ENCODE data around the gene STX8. TPM values are rescaled to one million over a fixed set of nuclear protein-coding genes. Genes with fewer than 3 reads are reported as not detected.

Gene STX8
- total RNA-seq, 2 donors from 2014 or later, result 38.8 to 60.8 TPM

DNA sequence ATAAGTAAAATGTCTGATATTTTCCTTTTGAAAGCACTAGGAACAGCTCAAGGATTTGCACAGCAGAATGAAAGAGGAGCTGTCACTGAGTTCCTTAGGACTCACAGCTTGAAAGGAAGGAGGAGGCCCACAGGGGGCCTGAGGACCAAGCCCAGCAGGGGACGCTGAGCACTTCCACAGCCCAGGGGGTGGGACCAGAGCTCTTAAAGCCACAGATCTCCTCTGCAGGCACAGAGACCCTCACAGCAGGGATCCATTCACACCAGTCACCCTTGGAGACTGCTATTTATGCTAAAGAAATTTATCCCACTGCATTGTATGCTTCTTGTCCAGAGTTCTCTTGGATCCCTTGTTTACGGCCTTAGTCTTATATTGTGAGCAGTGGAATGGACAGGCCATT lies 253.3 kb downstream of the STX8 start:
- Histone ChIP-seq H3K4me1 (no peaks in the 10 kb centered on the region), H3K36me3 (no peaks in the 10 kb centered on the region), H3K27ac (no peak overlapping the region), H3K9me3 (peaks cover 0 to 17% of the 10 kb centered on the region in 2 donors), H3K4me3 (no peak overlapping the region), H3K27me3 (no peaks in the 10 kb centered on the region)
- TF ChIP-seq, protein P1, sequence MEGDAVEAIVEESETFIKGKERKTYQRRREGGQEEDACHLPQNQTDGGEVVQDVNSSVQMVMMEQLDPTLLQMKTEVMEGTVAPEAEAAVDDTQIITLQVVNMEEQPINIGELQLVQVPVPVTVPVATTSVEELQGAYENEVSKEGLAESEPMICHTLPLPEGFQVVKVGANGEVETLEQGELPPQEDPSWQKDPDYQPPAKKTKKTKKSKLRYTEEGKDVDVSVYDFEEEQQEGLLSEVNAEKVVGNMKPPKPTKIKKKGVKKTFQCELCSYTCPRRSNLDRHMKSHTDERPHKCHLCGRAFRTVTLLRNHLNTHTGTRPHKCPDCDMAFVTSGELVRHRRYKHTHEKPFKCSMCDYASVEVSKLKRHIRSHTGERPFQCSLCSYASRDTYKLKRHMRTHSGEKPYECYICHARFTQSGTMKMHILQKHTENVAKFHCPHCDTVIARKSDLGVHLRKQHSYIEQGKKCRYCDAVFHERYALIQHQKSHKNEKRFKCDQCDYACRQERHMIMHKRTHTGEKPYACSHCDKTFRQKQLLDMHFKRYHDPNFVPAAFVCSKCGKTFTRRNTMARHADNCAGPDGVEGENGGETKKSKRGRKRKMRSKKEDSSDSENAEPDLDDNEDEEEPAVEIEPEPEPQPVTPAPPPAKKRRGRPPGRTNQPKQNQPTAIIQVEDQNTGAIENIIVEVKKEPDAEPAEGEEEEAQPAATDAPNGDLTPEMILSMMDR (IDR thresholded peaks at IDR 0.05), result no peak
- DNase-seq (ENCODE audit: low spot score), result no peak

DNA sequence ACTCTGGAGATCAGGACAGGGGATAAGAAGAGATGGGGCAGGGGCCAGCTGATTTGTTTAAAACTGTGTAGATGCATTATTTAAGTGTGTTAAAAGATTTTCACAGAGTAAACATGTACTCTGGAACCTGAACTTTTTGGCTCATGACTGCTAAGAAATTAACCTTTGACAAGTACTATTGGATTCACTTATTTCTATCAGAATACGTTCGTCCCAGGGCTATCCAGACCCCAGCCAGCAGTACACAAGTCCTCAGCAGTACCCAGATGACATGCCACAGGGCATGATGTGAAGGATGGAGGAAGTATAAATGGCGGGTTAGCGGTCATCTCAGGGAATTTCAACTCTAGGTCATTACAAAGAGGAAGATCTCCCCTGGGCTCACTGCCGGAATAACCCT lies 253.7 kb downstream of the STX8 start:
- Histone ChIP-seq H3K4me1 (no peaks in the 10 kb centered on the region), H3K36me3 (no peaks in the 10 kb centered on the region), H3K9me3 (peaks cover 0 to 17% of the 10 kb centered on the region in 2 donors), H3K4me3 (no peak overlapping the region), H3K27me3 (no peaks in the 10 kb centered on the region), H3K27ac (no peak overlapping the region)
- no peak for DNase-seq (ENCODE audit: low spot score)
- TF ChIP-seq, protein P1 (IDR thresholded peaks at IDR 0.05), result no peak

DNA sequence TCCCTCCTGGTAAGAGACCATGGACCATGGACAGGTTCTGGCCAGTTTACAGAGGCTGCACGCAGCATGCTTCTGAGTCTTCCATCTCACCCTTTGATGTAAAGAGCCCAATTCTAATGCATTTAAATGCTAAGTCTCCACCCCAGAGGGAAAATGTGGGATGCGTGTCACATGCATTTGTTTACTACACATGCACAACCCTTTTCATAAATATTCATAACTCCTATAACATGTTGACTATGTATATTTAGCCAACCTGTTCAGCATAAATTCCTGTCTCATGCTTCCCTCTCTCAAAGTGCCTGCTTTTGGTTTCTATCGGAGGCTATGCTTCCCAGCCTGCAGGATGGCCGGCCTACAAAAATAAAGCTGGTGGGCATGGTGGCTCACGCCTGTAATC lies 260.3 kb downstream of the STX8 start:
- TF ChIP-seq, protein P1 (IDR thresholded peaks at IDR 0.05), result no peak
- H3K36me3 ChIP-seq, result no peaks in the 10 kb centered on the region
- no peak for DNase-seq (ENCODE audit: low spot score)
- H3K27ac ChIP-seq, result no peak overlapping the region
- H3K27me3 ChIP-seq, result no peaks in the 10 kb centered on the region
- H3K4me3 ChIP-seq, result no peak overlapping the region
- H3K4me1 ChIP-seq, result no peaks in the 10 kb centered on the region
- peaks cover 0 to 17% of the 10 kb centered on the region in 2 donors for H3K9me3 ChIP-seq

DNA sequence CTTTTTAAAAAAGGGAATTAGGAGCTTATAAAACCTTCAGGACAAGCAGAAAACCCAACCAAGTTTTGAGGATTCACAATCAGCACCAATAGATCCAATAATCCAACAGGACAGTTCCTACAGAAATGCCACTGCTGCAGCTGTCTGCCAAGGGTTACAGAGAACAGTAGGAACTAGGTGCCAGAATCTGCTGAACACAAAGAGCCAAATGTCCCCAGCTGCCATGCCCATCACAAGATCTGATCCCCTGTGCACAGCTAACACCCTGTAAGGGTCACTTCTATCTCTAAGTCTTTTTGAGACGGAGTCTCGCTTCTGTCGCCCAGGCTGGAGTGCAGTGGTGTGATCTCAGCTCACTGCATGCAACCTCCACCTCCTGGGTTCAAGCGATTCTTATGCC lies 262.3 kb downstream of the STX8 start:
- H3K27ac ChIP-seq, result no peak overlapping the region

DNA sequence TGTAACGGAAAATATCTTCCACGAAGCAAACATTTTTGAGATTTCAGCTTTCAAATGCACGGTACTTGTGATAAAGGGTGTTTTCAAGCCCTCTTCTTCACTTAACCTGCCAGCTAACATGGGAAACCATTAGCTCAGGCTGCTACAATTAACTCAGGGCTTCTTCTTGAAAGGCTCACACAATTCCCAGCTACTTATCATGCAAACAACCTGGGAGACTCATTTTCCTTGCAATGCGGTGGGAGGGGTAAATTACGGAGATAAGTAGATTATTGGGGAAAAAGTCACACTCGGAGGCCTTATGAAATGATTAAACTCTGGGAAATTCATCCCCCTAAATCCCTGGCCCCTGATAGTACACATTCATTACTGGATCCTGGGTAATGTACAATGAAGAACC lies 266.4 kb downstream of the STX8 start:
- Histone ChIP-seq H3K4me1 (no peaks in the 10 kb centered on the region), H3K36me3 (no peaks in the 10 kb centered on the region), H3K4me3 (no peak overlapping the region), H3K27me3 (no peaks in the 10 kb centered on the region), H3K27ac (no peak overlapping the region), H3K9me3 (no peaks in the 10 kb centered on the region)
- DNase-seq (ENCODE audit: low spot score), result no peak
- TF ChIP-seq, protein P1 (IDR thresholded peaks at IDR 0.05), result no peak

More for the DNA sequence above, 262.3 kb downstream of the STX8 start:
- Histone ChIP-seq H3K9me3 (peaks cover 0 to 7% of the 10 kb centered on the region in 2 donors), H3K4me1 (no peaks in the 10 kb centered on the region), H3K27me3 (no peaks in the 10 kb centered on the region), H3K4me3 (no peak overlapping the region), H3K36me3 (no peaks in the 10 kb centered on the region)
- TF ChIP-seq, protein P1 (IDR thresholded peaks at IDR 0.05), result no peak
- DNase-seq (ENCODE audit: low spot score), result no peak

DNA sequence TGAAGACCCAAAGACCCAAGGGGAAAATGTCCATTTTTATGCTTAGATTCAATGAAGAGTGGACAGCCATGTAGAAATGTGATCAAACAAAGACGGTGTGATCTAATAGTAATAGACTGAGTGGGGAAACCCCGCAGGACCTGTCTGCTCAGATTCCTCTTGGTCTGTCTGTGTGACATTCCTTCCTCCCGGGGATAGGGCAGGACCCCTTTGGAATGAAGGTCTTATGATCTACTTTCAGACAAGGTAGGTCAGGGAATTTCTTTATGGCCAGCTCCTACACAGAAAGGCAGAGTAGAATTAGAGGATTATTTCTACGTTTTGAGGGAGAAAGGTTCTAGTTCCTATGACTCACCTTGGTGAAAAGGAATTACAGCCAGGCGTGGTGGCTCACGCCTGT lies 267.6 kb downstream of the STX8 start:
- Histone ChIP-seq H3K27ac (no peak overlapping the region), H3K4me1 (no peaks in the 10 kb centered on the region), H3K4me3 (no peak overlapping the region), H3K27me3 (no peaks in the 10 kb centered on the region), H3K36me3 (no peaks in the 10 kb centered on the region), H3K9me3 (no peaks in the 10 kb centered on the region)
- TF ChIP-seq, protein P1 (IDR thresholded peaks at IDR 0.05), result no peak
- no peak for DNase-seq (ENCODE audit: low spot score)
